ENCODE data around the gene CTIF.

- TF ChIP-seq EP300 (IDR thresholded peaks at IDR 0.05; ENCODE audit: borderline replicate concordance) (no peak), TAF1 (IDR thresholded peaks at IDR 0.05; ENCODE audit: low read depth) (no peak), ZBTB7A (IDR thresholded peaks at IDR 0.05; ENCODE audit: low read depth) (no peak), RAD21 (IDR thresholded peaks at IDR 0.05; ENCODE audit: low read depth) (peak; percentile 42; the same call in 1 of the 2 replicates), MAX (IDR thresholded peaks at IDR 0.05) (no peak), EGR1 (IDR thresholded peaks at IDR 0.05) (no peak), USF1 (IDR thresholded peaks at IDR 0.05) (no peak), REST (IDR thresholded peaks at IDR 0.05; ENCODE audit: low read depth) (no peak), YY1 (IDR thresholded peaks at IDR 0.05; ENCODE audit: low read depth) (no peak), NFIC (IDR thresholded peaks at IDR 0.05) (no peak), TCF12 (IDR thresholded peaks at IDR 0.05; ENCODE audit: low read depth) (no peak), CEBPB (IDR thresholded peaks at IDR 0.05) (no peak), TEAD4 (IDR thresholded peaks at IDR 0.05) (no peak)
These were observed 128.7 kb downstream of the CTIF start for GRCh38 chr18:48667276-48668254.
